ENCODE results near the gene NABP1. TPM values are rescaled to one million over a fixed set of nuclear protein-coding genes. Genes with fewer than 3 reads are reported as not detected.

Gene NABP1
- total RNA-seq: 56.4 and 83.4 TPM in 2 replicates

GRCh38 chr2:191677646-191678436 is at the start of gene NABP1:
Gene NABP1, plus strand, starts transcription at chr2:191678136. Its CDS starts 479 bp downstream, at chr2:191678615.

Other genes with a start within 250 kb of the NABP1 start
- 21.0 and 22.8 TPM in 2 replicates for gene CAVIN2, start 169.0 kb downstream of the NABP1 start, total RNA-seq